ENCODE measurements around the gene ZNF501. TPM values are rescaled to one million over a fixed set of nuclear protein-coding genes. Genes with fewer than 3 reads are reported as not detected.

ZNF501 gene
- total RNA-seq, 1 experiment from 2014 or later: 4.9 TPM

DNA sequence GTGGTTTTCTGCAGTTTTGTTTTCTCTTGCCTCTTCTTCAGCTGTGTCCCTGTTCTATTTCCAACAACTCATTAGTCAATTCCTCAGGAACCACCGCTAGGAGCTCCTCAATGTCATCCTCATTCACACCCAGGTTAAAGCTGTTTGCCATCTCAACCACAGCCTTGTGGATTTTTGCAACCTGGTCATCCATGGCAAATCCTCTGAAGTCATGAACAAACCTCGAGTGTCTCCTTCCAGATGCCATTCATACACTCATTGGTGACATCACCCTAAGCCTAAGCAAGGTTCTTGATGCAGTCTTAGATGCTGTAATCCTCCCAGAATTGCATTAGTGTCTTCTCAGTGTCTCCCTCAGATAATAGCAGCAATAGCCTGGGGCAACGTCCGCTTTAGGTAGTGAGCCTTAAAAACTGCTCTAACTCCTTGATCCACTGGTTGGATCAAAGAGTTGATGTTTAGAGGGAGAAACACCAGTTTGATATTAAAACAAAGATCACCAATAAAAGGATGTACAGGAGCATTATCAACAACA is 48.4 kb upstream of the ZNF501 start:
- H3K56ac ChIP-seq (ENCODE audit: insufficient read length, low read depth, low read length): no peak overlapping the region
- H3K23ac ChIP-seq (ENCODE audit: insufficient read length, low read depth, low read length): no peak overlapping the region
- H3K27me3 ChIP-seq (ENCODE audit: insufficient read depth, low read length): no peaks in the 10 kb centered on the region
- H2AK5ac ChIP-seq (ENCODE audit: insufficient read length, low read length): no peak overlapping the region
- no peaks in the 10 kb centered on the region for H3K79me2 ChIP-seq (ENCODE audit: insufficient read depth, low read length)
- H3K9me3 Mint-ChIP-seq: peaks cover 23 to 43% of the 10 kb centered on the region in 2 experiments
- H4K20me1 ChIP-seq (ENCODE audit: control insufficient read depth, insufficient read depth, insufficient read length): no peaks in the 10 kb centered on the region
- H3K9me3 ChIP-seq (ENCODE audit: control insufficient read depth, low read depth, low read length): peaks cover 2% of the 10 kb centered on the region
- H3K4me1 ChIP-seq (ENCODE audit: insufficient read depth, low read length): no peaks in the 10 kb centered on the region
- no peak overlapping the region for H3K27ac ChIP-seq (ENCODE audit: insufficient read length, low read depth, low read length)
- H2BK120ac ChIP-seq (ENCODE audit: low read depth, low read length, poor library complexity, severe bottlenecking): no peak overlapping the region
- H3K4me1 Mint-ChIP-seq: peaks cover 8 to 13% of the 10 kb centered on the region in 2 experiments
- H3K36me3 Mint-ChIP-seq (ENCODE audit: insufficient read depth in 1 of 3, low read depth in 3 of 3): peaks cover 21 to 39% (median 27%) of the 10 kb centered on the region in 3 experiments
- no peak overlapping the region for H4K5ac ChIP-seq (ENCODE audit: insufficient read length, low read depth, low read length)
- no peak overlapping the region for H3K18ac ChIP-seq (ENCODE audit: insufficient read length, low read depth, low read length)
- H2BK20ac ChIP-seq (ENCODE audit: low read depth, low read length, poor library complexity, severe bottlenecking): no peak overlapping the region
- no peak overlapping the region for H3K27ac Mint-ChIP-seq
- no peak overlapping the region for H2BK12ac ChIP-seq (ENCODE audit: insufficient read length, low read depth, low read length)
- no peak overlapping the region for H3K9ac ChIP-seq (ENCODE audit: extremely low read depth, insufficient read length, low read length)
- no peak overlapping the region for H3K4me3 Mint-ChIP-seq
- DNase-seq: no peak
- no peak overlapping the region for H3T11ph ChIP-seq (ENCODE audit: low read length)
- no peak overlapping the region for H2BK15ac ChIP-seq (ENCODE audit: low read depth, low read length)
- no peak overlapping the region for H4K8ac ChIP-seq (replicated peaks; ENCODE audit: insufficient read length, low read depth, low read length)
- no peak overlapping the region for H3K4me2 ChIP-seq (ENCODE audit: insufficient read depth, insufficient read length, low read length)
- H2AFZ ChIP-seq (ENCODE audit: low read length): no peak overlapping the region
- H3K14ac ChIP-seq (ENCODE audit: insufficient read depth, low read length): no peak overlapping the region
- H3K79me1 ChIP-seq (ENCODE audit: insufficient read depth, low read depth, low read length, poor library complexity, severe bottlenecking): no peaks in the 10 kb centered on the region
- no peaks in the 10 kb centered on the region for H3K23me2 ChIP-seq (ENCODE audit: insufficient read length, low read depth, low read length, poor library complexity, severe bottlenecking)
- H4K91ac ChIP-seq (ENCODE audit: insufficient read length, low read depth, low read length): no peak overlapping the region
- no peak overlapping the region for H2BK5ac ChIP-seq (ENCODE audit: insufficient read length, low read length)
- no CpG with 5 or more reads among the region's 4 CpGs for WGBS (ENCODE audit: extremely low coverage, insufficient read length, low lambda C conversion rate)
- H3K4ac ChIP-seq (ENCODE audit: low read depth, low read length): no peak overlapping the region
- TF ChIP-seq, protein P1, sequence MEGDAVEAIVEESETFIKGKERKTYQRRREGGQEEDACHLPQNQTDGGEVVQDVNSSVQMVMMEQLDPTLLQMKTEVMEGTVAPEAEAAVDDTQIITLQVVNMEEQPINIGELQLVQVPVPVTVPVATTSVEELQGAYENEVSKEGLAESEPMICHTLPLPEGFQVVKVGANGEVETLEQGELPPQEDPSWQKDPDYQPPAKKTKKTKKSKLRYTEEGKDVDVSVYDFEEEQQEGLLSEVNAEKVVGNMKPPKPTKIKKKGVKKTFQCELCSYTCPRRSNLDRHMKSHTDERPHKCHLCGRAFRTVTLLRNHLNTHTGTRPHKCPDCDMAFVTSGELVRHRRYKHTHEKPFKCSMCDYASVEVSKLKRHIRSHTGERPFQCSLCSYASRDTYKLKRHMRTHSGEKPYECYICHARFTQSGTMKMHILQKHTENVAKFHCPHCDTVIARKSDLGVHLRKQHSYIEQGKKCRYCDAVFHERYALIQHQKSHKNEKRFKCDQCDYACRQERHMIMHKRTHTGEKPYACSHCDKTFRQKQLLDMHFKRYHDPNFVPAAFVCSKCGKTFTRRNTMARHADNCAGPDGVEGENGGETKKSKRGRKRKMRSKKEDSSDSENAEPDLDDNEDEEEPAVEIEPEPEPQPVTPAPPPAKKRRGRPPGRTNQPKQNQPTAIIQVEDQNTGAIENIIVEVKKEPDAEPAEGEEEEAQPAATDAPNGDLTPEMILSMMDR (conservative IDR thresholded peaks at IDR 0.05): no peak
- H3K27me3 Mint-ChIP-seq (ENCODE audit: low read depth): peaks cover 11% of the 10 kb centered on the region

All from H9 (cell line).